Mesenchymal stem cell (in vitro differentiated cells and primary cell): ENCODE data around the gene CD276.
"Not testable (repeated sequence)": the region's sequence is repeated elsewhere in the genome, so short reads cannot be mapped to it uniquely, and the experiment has no call there.

Source experiments
- DNase-seq: peaks from one replicate; pipeline ENCODE4 v3.0.0-alpha.2; 2013
- H2AFZ ChIP-seq: one replicate; pipeline ENCODE4 v1.6.1; 2013; ENCODE audit warnings: low read depth, mild to moderate bottlenecking, control low read depth, inconsistent platforms, low read length, moderate library complexity
- H2AK5ac ChIP-seq: 2 replicates; pipeline ENCODE4 v1.6.1; 2013; ENCODE audit warnings: low read length, moderate library complexity, mild to moderate bottlenecking, inconsistent platforms; ENCODE audit not compliant: severe bottlenecking
- H2BK120ac ChIP-seq: one replicate; pipeline ENCODE4 v1.6.1; 2013; ENCODE audit warnings: low read depth, mild to moderate bottlenecking, inconsistent platforms, low read length, moderate library complexity
- H2BK12ac ChIP-seq, 2 experiments: one replicate each; pipeline ENCODE4 v1.6.1; 2013; ENCODE audit warnings: inconsistent platforms in 2 of 2, low read length in 2 of 2, mild to moderate bottlenecking in 2 of 2, moderate library complexity in 2 of 2, control low read depth in 1 of 2
- H2BK15ac ChIP-seq: one replicate; pipeline ENCODE4 v1.6.1; 2013; ENCODE audit warnings: mild to moderate bottlenecking, low read depth, inconsistent platforms; ENCODE audit not compliant: poor library complexity, severe bottlenecking
- H2BK5ac ChIP-seq: 2 replicates; pipeline ENCODE4 v1.6.1; 2013; ENCODE audit warnings: low read depth, mild to moderate bottlenecking, low read length, control low read depth, inconsistent platforms; ENCODE audit not compliant: poor library complexity, severe bottlenecking
- H3K14ac ChIP-seq, 2 experiments: one replicate each; pipeline ENCODE4 v1.6.1; 2013; ENCODE audit warnings: inconsistent platforms in 2 of 2, low read length in 2 of 2, control low read depth in 1 of 2, mild to moderate bottlenecking in 1 of 2, moderate library complexity in 1 of 2
- H3K18ac ChIP-seq, 2 experiments: one replicate each; pipeline ENCODE4 v1.6.1; 2013; ENCODE audit warnings: inconsistent platforms in 2 of 2, low read length in 2 of 2, control low read depth in 1 of 2, low read depth in 1 of 2, mild to moderate bottlenecking in 1 of 2
- H3K23ac ChIP-seq, 2 experiments: one replicate each; pipeline ENCODE4 v1.6.1; 2013; ENCODE audit warnings: inconsistent platforms in 2 of 2, low read length in 2 of 2, mild to moderate bottlenecking in 2 of 2, moderate library complexity in 2 of 2, control low read depth in 1 of 2
- H3K27ac ChIP-seq: 2 replicates; pipeline ENCODE4 v1.5.1; 2013; ENCODE audit warnings: mild to moderate bottlenecking, moderate library complexity, low read length, control low read depth, inconsistent platforms; ENCODE audit not compliant: poor library complexity, severe bottlenecking
- H3K27me3 ChIP-seq, 2 experiments: 2 replicates each; pipeline versions ENCODE4 v1.6.1 to v1.7.0; 2013; ENCODE audit warnings: low read length in 2 of 2, mild to moderate bottlenecking in 2 of 2, moderate library complexity in 2 of 2, control low read depth in 1 of 2, inconsistent platforms in 1 of 2; ENCODE audit not compliant: control insufficient read depth in 1 of 2, insufficient read depth in 1 of 2
- H3K36me3 ChIP-seq, 2 experiments: 2 replicates each; pipeline versions ENCODE4 v1.6.1 to v1.7.0; 2013; ENCODE audit warnings: low read length in 2 of 2, control low read depth in 1 of 2, inconsistent platforms in 1 of 2, low read depth in 1 of 2, mild to moderate bottlenecking in 1 of 2; ENCODE audit not compliant: insufficient read depth in 2 of 2, control insufficient read depth in 1 of 2
- H3K4ac ChIP-seq, 2 experiments: one replicate each; pipeline ENCODE4 v1.6.1; 2013; ENCODE audit warnings: inconsistent platforms in 2 of 2, low read length in 2 of 2, mild to moderate bottlenecking in 2 of 2, moderate library complexity in 2 of 2, control low read depth in 1 of 2, low read depth in 1 of 2
- H3K4me1 ChIP-seq: 2 replicates; pipeline ENCODE4 v1.6.1; 2013; ENCODE audit warnings: low read depth, low read length, control low read depth; ENCODE audit not compliant: control insufficient read depth, insufficient read depth
- H3K4me2 ChIP-seq: 2 replicates; pipeline ENCODE4 v1.6.1; 2013; ENCODE audit warnings: low read length, mild to moderate bottlenecking, inconsistent platforms; ENCODE audit not compliant: poor library complexity, severe bottlenecking
- H3K4me3 ChIP-seq, 2 experiments: 2 replicates each; pipeline versions ENCODE4 v1.5.1 to v1.7.0; 2013; ENCODE audit warnings: low read length in 2 of 2, mild to moderate bottlenecking in 2 of 2, control low read depth in 1 of 2, low read depth in 1 of 2; ENCODE audit not compliant: insufficient read depth in 1 of 2
- H3K79me1 ChIP-seq: replicated peaks from 2 replicates; pipeline ENCODE4 v1.6.1; 2013; ENCODE audit warnings: mild to moderate bottlenecking, control low read depth, low read length, inconsistent platforms; ENCODE audit not compliant: poor library complexity, severe bottlenecking
- H3K9ac ChIP-seq: 2 replicates; pipeline ENCODE4 v1.7.0; 2013; ENCODE audit warnings: mild to moderate bottlenecking, low read length, moderate library complexity
- H3K9me3 ChIP-seq: 2 replicates; pipeline ENCODE4 v1.7.0; 2013; ENCODE audit warnings: mild to moderate bottlenecking, low read length; ENCODE audit not compliant: control insufficient read depth
- H4K8ac ChIP-seq: one replicate; pipeline ENCODE4 v1.6.1; 2013; ENCODE audit warnings: inconsistent platforms, mild to moderate bottlenecking, low read length, moderate library complexity
- H4K91ac ChIP-seq: one replicate; pipeline ENCODE4 v1.6.1; 2013; ENCODE audit warnings: mild to moderate bottlenecking, low read length, inconsistent platforms
- WGBS: methylation state at CpG from one replicate; pipeline ENCODE4 v1.1.7; 2013; ENCODE audit warnings: mixed read lengths; 5-methylcytosine and 5-hydroxymethylcytosine counted together

CD276 gene

GRCh38 chr15:73703601-73704000 is 19.4 kb downstream of the CD276 start:
- not testable (repeated sequence) for H4K91ac ChIP-seq, H2AFZ ChIP-seq, H3K9ac ChIP-seq, H3K4ac ChIP-seq, H4K8ac ChIP-seq, H3K4me2 ChIP-seq, H3K9me3 ChIP-seq, H2BK5ac ChIP-seq, H3K14ac ChIP-seq, H2BK15ac ChIP-seq, H2AK5ac ChIP-seq, DNase-seq, H3K27ac ChIP-seq, H2BK12ac ChIP-seq, H3K27me3 ChIP-seq, H3K4me3 ChIP-seq, H3K4me1 ChIP-seq, H3K18ac ChIP-seq, H3K23ac ChIP-seq, H2BK120ac ChIP-seq
- peaks cover 71 to 85% of the 10 kb centered on the region in 2 experiments for H3K36me3 ChIP-seq
- peaks cover 59% of the 10 kb centered on the region for H3K79me1 ChIP-seq
- WGBS, result 94% methylated on average over 23 of the region's 23 CpGs

GRCh38 chr15:73704142-73704868 is 20.1 kb downstream of the CD276 start:
- H2BK12ac ChIP-seq, H3K23ac ChIP-seq, H2BK120ac ChIP-seq, H3K18ac ChIP-seq, DNase-seq, H3K4me1 ChIP-seq, H3K4me3 ChIP-seq, H3K27me3 ChIP-seq, H2AK5ac ChIP-seq, H4K8ac ChIP-seq, H2BK5ac ChIP-seq, H3K14ac ChIP-seq, H3K4me2 ChIP-seq, H2BK15ac ChIP-seq, H2AFZ ChIP-seq, H4K91ac ChIP-seq, H3K4ac ChIP-seq, H3K9me3 ChIP-seq, H3K9ac ChIP-seq, H3K27ac ChIP-seq: not testable (repeated sequence)
- Histone ChIP-seq H3K79me1 (peaks cover 61% of the 10 kb centered on the region), H3K36me3 (peaks cover 75 to 85% of the 10 kb centered on the region in 2 experiments)
- WGBS, result 90% methylated on average over 22 of the region's 23 CpGs

GRCh38 chr15:73704869-73705645 is 20.9 kb downstream of the CD276 start:
- Histone ChIP-seq H3K79me1 (peaks cover 53% of the 10 kb centered on the region), H3K4me1 (no peaks in the 10 kb centered on the region), H2BK12ac (no peak overlapping the region), H3K4ac (no peak overlapping the region), H2BK5ac (no peak overlapping the region), H2BK120ac (no peak overlapping the region), H4K8ac (no peak overlapping the region), H2AK5ac (no peak overlapping the region), H3K27me3 (no peaks in the 10 kb centered on the region), H3K9me3 (no peaks in the 10 kb centered on the region), H3K36me3 (peaks cover 77 to 85% of the 10 kb centered on the region in 2 experiments), H3K4me3 (no peak overlapping the region), H2AFZ (no peak overlapping the region), H2BK15ac (no peak overlapping the region), H3K23ac (no peak overlapping the region), H4K91ac (no peak overlapping the region), H3K27ac (no peak overlapping the region), H3K4me2 (no peak overlapping the region), H3K9ac (no peak overlapping the region), H3K14ac (no peak overlapping the region), H3K18ac (no peak overlapping the region)
- 53% methylated on average over 13 of the region's 13 CpGs for WGBS
- peak; percentile 60 for DNase-seq

- no peak overlapping the region for H2BK15ac ChIP-seq
- no peaks in the 10 kb centered on the region for H3K4me1 ChIP-seq
- H3K4me3 ChIP-seq, result no peak overlapping the region
- H4K8ac ChIP-seq, result no peak overlapping the region
- no peak for DNase-seq
- no peak overlapping the region for H2AFZ ChIP-seq
- no peaks in the 10 kb centered on the region for H3K27me3 ChIP-seq
- no peak overlapping the region for H3K27ac ChIP-seq
- H2BK120ac ChIP-seq, result no peak overlapping the region
- H3K9ac ChIP-seq, result no peak overlapping the region
- no peak overlapping the region for H3K18ac ChIP-seq
- no peak overlapping the region for H3K4ac ChIP-seq
- no peak overlapping the region for H2BK12ac ChIP-seq
- no peak overlapping the region for H3K23ac ChIP-seq
- no peak overlapping the region for H3K14ac ChIP-seq
- no peak overlapping the region for H2BK5ac ChIP-seq
- no peak overlapping the region for H3K4me2 ChIP-seq
- peaks cover 88 to 92% of the 10 kb centered on the region in 2 experiments for H3K36me3 ChIP-seq
- H4K91ac ChIP-seq, result no peak overlapping the region
- H3K9me3 ChIP-seq, result no peaks in the 10 kb centered on the region
- peaks cover 35% of the 10 kb centered on the region for H3K79me1 ChIP-seq
- 94% methylated on average over 6 of the region's 6 CpGs for WGBS
- H2AK5ac ChIP-seq, result no peak overlapping the region
These were observed 24.5 kb downstream of the CD276 start for GRCh38 chr15:73708691-73709090.
